ENCODE measurements around the gene RC3H2. TPM values are rescaled to one million over a fixed set of nuclear protein-coding genes. Genes with fewer than 3 reads are reported as not detected.

Gene RC3H2
- total and polyA plus RNA-seq, 12 donors = 7.1 to 52.2 (median 42.9) TPM

DNA sequence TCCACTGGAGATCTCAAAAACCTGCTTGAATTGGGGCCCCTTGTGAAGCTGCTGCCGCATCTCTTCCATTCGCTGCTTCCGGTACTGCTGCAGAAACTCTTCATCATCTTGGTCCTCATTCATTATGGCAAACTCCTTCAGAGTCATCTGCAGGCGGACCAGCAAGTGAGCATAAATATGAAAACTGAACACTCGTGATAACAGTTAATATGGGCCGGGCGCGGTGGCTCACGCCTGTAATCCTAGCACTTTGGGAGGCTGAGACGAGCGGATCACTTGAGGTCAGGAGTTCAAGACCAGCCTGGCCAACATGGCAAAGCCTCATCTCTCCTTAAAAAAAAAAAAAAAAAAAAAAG, 84.7 kb downstream of the RC3H2 start:
- intact Hi-C loops (cut with DNase I) = no loop called here
- TF ChIP-seq, protein P1, sequence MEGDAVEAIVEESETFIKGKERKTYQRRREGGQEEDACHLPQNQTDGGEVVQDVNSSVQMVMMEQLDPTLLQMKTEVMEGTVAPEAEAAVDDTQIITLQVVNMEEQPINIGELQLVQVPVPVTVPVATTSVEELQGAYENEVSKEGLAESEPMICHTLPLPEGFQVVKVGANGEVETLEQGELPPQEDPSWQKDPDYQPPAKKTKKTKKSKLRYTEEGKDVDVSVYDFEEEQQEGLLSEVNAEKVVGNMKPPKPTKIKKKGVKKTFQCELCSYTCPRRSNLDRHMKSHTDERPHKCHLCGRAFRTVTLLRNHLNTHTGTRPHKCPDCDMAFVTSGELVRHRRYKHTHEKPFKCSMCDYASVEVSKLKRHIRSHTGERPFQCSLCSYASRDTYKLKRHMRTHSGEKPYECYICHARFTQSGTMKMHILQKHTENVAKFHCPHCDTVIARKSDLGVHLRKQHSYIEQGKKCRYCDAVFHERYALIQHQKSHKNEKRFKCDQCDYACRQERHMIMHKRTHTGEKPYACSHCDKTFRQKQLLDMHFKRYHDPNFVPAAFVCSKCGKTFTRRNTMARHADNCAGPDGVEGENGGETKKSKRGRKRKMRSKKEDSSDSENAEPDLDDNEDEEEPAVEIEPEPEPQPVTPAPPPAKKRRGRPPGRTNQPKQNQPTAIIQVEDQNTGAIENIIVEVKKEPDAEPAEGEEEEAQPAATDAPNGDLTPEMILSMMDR (IDR thresholded peaks at IDR 0.05) = no peak
- peaks cover 0 to 52% (median 34%) of the 10 kb centered on the region in 9 donors for H3K4me1 ChIP-seq
- no peaks in the 10 kb centered on the region for H3K9me3 ChIP-seq
- H3K27me3 ChIP-seq = no peaks in the 10 kb centered on the region
- ATAC-seq = no peak
- 94 to 96% methylated on average over 11 of the region's 11 CpGs for WGBS, 2 donors
- H3K36me3 ChIP-seq = peaks cover 0 to 92% (median 8%) of the 10 kb centered on the region in 9 donors
- peak overlapping the region in 5 of 10 donors; percentile 47 to 72 (median 53) for H3K27ac ChIP-seq
- no peak overlapping the region for H3K4me3 ChIP-seq
- no peak for DNase-seq

DNA sequence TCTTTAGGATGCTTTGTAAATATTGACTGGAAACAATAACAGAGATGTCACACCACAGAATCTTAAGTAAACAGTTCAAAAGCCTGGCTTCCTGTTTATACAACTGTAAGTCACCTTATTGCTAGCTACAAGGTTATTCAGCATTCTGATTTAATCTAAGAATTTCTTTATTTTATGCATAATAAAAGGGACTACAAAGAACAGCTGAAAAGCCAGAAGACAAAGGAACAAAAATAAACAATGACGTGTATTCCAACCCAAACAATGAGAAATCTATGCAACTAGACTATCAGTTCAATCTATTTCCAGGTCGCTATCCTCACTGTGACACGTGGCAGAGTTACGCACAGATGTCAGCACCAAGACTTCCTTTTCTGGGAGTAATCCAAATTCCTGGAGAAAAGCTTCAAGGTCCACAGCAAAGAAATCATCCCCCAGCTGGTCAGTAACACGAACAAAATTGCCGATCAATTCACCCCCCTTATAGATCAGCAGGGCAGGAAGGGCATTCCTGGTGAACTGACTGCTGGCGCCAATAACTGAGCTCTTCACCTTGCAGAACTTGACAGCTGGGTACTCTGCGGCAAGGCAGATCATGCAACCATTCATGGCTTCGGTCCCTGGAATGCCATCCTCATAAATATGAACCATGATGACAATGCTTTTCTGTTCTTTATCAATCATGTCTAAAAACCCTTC, 85.2 kb downstream of the RC3H2 start:
- Histone ChIP-seq H3K4me1 (peaks cover 0 to 53% (median 34%) of the 10 kb centered on the region in 9 donors), H3K27ac (peak overlapping the region in 7 of 10 donors; percentile 19 to 72 (median 64)), H3K4me3 (no peak overlapping the region), H3K27me3 (no peaks in the 10 kb centered on the region), H3K9me3 (no peaks in the 10 kb centered on the region), H3K36me3 (peaks cover 0 to 87% (median 6%) of the 10 kb centered on the region in 9 donors)
- WGBS, 2 donors = 62 to 67% methylated on average over 9 of the region's 9 CpGs
- ATAC-seq = peak; percentile 32 to 78 (median 64)
- intact Hi-C loops (cut with DNase I) = loop anchor here in 4 of 10 donors (10.0 kb wide), 4 partner anchors 45 to 725 kb away; partner anchors contain the start of gene TTLL11 (in 3 of the 4)
- TF ChIP-seq, protein P1 (IDR thresholded peaks at IDR 0.05) = no peak
- peak in 1 of 2 donors; percentile 36 for DNase-seq

DNA sequence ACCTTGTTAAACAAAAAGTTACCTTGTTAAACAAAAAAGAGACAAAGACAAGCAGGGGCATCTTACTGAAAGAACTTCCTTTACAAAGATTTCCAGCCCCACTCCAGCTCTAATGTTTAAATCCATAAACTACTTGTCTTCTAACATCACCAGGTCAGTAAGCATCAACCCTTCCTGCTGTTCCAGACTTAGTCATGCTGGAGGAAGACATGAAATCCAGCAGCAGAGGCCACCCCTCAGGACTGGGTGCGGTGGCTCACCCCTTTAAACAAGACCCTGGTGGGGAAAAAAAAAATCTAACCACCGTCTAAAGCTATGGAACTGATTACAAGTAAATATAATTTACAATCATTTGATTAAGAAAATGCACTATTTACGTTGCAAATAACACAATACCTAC, 85.8 kb downstream of the RC3H2 start:
- H3K36me3 ChIP-seq = peaks cover 0 to 82% (median 6%) of the 10 kb centered on the region in 9 donors
- peaks cover 0 to 49% (median 34%) of the 10 kb centered on the region in 9 donors for H3K4me1 ChIP-seq
- ATAC-seq (peak in 3 of 8 donors; percentile 31 to 38 (median 37)), DNase-seq (no peak)
- H3K27me3 ChIP-seq = no peaks in the 10 kb centered on the region
- no peak overlapping the region for H3K4me3 ChIP-seq
- TF ChIP-seq, protein P1 (IDR thresholded peaks at IDR 0.05) = no peak
- intact Hi-C loops (cut with DNase I) = loop anchor here in 4 of 10 donors (10.0 kb wide), 4 partner anchors 45 to 725 kb away; partner anchors contain the start of gene TTLL11 (in 3 of the 4)
- H3K27ac ChIP-seq = peak overlapping the region in 7 of 10 donors; percentile 19 to 72 (median 64)
- 63 to 66% methylated on average over 3 of the region's 3 CpGs for WGBS, 2 donors
- no peaks in the 10 kb centered on the region for H3K9me3 ChIP-seq

DNA sequence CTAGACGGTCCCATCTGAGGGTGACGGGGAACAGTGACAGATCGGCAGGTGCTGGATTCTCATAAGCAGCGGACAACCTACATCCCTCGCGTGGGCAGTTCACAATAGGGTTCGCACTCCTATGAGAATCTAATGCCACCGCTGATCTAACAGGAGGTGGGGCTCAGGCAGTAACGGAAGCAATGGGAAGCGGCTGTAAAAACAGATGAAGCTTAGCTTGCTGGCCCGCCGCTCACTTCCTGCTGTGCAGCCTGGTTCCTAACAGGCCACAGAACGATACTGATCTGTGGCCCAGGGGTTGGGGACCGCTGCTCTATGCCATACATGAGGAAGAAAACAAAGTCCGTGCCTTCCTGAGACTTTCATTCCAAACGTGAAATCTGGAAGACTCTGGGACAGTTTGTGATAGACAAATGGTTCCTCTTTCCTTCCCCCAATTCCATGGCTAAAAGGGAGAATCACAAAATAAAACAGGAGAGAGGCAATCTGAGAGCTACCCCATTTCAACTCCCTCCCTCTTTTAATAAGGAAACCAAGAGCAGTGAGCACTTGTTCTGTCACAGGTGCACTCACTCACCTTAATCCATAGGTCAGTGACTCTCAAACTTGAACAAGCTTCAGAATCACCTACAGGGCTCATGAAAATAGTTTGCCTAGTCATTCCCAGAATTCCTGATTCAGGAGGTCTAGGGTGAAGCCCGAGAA, 88.8 kb downstream of the RC3H2 start:
- intact Hi-C loops (cut with DNase I) = loop anchor here in 4 of 10 donors (10.0 kb wide), 4 partner anchors 48 to 722 kb away; partner anchors contain the start of gene TTLL11 (in 3 of the 4)
- Histone ChIP-seq H3K4me1 (peaks cover 0 to 41% (median 25%) of the 10 kb centered on the region in 9 donors), H3K9me3 (no peaks in the 10 kb centered on the region), H3K27ac (peak overlapping the region in 9 of 10 donors; percentile 2 to 73 (median 62)), H3K27me3 (no peaks in the 10 kb centered on the region), H3K4me3 (peak overlapping the region in 3 of 10 donors; percentile 19 to 25 (median 23)), H3K36me3 (peaks cover 0 to 52% (median 0%) of the 10 kb centered on the region in 9 donors)
- TF ChIP-seq, protein P1 (IDR thresholded peaks at IDR 0.05) = no peak
- DNase-seq = peak; percentile 41 to 66
- 56 to 66% methylated on average over 17 of the region's 17 CpGs for WGBS, 2 donors
- ATAC-seq = peak; percentile 53 to 89 (median 84)
